Fibroblast of skin of right biceps (primary cell): Measurements from ENCODE around the gene HLA-C.
A peak's percentile ranks its signal among the peaks of the same experiment; 100 is the strongest.
"Not testable (repeated sequence)": the region's sequence is repeated elsewhere in the genome, so short reads cannot be mapped to it uniquely, and the experiment has no call there.

Source experiments
- DNase-seq: peaks from one replicate; pipeline ENCODE4 v3.0.0-alpha.2; 2013

Gene HLA-C

DNA sequence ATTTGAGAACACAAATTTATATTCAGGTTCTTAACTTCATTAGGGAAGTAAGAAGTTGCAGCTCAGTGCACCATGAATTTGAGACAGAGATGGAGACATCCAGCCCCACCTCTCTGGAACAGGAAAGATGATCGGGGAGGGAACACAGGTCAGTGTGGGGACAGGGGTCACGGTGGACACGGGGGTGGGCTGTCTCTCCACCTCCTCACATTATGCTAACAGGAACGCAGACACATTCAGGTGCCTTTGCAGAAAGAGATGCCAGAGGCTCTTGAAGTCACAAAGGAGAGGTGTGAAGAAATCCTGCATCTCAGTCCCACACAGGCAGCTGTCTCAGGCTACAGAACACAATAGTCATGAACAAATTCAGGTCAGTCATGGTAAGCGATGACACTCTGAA lies 3.1 kb downstream of the HLA-C start:
- DNase-seq = no peak

DNA sequence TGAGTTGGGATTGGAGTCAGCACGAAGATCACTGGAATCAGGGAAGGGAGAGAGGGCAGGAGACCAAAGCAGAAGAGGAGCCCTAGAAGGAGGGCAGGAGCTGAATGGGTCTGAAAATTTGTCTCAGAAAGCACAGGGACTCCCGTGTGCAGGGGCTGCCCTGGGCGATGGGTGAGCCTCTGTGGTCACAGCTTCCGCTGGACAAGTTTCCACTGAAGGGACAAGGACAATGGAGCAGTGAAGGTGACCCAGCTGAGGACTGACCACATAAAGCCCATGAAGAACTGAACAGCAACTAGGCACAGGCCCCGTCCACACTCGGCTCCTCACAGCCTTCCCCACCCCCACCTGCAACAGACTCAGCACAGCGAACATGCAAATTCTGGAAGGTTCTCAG lies 3.5 kb downstream of the HLA-C start:
- no peak for DNase-seq

DNA sequence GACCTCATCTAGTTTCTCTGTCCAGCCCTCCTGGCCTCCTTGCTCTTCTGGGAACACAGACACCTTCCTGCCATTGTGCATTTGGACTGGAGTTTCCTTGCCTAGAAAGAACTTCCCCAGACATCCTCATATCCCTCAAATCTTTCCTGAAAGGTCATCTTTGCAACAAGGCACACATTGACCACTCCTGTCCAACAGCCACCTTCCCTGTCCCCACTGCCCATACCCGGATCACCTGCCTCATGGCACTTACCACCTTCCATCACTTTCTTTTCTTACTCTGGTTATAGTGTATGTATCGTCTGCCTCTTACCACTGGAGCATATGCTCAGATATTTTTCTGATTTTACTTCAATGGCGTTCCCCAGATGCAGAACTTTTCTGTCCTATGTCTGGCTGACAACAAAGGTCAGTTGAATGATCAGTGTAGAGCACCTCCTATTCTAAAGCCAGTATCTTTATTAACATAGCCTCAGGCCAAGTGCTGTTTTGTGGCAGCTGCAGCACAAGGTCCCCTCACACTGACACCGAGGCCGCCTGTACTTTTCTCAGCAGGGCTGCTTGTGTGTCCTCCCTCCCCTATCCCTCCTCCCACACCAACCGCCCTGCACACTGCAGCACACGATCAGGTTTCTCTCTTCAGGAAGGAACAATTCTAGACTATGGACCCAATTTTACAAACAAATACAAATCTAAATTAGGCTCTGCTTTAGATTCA lies 4.1 kb downstream of the HLA-C start:
- no peak for DNase-seq

DNA sequence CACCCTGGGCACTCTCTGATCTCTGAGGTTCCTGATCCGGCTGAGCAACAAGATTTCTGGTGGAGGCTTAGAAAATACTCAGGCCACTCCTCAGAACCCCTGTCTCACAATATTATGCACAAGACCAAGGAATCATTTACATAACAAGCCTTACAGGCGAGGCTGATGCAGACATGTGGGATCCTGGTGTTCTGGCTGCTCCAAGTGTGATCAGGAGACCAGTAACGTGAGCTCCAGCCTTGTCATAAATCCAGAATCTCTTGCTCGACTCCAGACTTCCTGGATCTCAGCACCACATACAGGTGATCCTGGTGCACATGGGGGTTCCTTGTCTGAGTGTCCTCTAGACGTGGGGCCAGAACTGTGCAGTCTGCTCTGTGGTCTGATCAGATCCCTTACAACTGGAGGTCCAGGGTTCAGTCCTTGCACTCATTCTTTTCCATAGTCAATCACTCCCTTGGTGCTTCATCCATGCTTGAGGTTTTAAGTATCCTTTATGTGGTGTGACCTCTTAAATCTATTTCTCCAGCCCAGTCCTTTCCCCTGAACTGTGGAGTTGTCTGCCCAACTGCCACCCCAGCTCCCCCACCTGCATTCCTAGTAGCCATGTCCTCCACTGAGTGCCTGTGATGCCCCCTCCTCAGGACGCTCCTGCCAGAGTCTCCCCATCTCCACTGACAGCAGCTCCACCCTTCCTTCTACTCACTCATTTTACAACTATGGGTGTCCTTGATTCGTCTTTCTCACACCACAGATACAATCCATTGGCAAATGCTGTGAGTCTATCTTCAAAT lies 5.1 kb downstream of the HLA-C start:
- DNase-seq = no peak

DNA sequence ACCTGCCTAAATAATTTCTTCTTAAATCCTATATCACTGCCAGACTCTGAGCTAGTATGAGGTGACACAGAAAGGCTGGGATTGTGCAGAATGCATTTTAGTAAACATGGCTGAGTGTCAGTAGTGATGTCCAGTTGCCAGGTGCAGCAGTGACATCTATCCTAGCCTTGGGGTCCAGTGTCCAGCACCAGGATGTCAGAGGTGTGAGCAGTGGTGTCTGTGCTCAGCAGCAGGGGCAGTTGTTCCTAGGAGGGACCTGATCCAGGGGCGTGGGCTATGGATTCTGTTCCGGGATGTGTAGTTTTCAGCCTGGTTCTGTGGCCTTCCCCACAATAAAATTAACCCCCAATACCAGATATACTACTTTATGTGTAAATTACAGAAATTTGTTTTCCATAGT lies 6.0 kb downstream of the HLA-C start:
- no peak for DNase-seq

DNA sequence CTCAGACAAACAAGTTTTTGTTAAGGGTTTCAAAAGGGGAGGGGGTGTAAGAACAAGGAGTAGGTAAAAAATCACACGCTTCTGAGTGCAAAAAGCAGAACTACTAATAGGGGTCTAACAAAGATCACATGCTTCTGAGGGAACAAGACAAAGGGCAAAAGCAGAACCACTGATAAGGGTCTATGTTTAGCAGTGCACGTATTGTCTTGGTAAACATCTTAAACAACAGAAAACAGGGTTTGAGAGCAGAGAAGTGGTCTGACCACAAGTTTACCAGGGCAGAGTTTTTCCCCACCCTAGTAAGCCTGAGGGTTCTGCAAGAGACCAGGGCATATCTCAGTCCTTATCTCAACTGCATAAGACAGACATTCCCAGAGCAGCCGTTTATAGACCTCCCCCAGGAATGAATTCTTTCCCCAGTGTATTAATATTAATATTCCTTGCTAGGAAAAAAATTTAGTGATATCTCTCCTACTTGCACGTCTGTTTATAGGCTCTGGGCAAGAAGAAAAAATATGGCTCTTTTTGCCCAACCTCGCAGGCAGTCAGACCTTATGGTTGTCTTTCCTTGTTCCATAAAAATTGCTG lies 8.5 kb downstream of the HLA-C start:
- not testable (repeated sequence) for DNase-seq

DNA sequence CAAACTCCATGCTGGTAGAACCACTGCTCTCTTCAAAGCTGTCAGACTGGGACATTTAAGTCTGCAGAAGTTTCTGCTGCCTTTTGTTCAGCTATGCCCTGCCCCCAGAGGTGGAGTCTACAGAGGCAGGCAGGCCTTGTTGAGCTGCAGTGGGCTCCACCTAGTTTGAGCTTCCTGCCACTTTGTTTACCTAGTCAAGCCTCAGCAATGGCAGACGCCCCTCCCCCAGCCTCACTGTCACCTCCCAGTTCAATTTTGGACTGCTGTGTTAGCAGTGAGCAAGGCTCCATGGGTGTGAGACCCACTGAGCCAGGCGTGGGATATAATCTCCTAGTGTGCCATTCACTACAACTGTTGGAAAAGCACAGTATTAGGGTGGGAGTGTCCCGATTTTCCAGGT lies 11.9 kb downstream of the HLA-C start:
- not testable (repeated sequence) for DNase-seq

DNA sequence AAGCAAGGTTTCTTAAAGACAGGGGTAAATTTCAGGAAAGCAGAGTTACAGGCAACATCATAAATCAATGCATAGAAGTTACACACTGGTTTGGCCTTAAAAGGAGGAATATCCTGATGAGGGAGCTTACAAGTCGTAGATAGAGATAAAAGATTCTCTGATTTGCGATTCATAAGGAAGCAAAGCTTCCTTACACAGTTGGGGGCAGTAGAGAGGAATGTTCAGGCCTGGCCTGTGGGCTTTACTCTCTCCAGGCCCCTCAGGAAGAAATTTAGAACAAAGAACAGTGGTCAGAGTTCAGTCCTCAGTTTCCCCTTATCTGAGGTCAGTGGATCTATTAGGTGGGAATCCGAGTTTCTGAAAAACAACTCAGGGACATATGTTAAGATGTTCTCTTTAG lies 19.3 kb downstream of the HLA-C start:
- DNase-seq = no peak

DNA sequence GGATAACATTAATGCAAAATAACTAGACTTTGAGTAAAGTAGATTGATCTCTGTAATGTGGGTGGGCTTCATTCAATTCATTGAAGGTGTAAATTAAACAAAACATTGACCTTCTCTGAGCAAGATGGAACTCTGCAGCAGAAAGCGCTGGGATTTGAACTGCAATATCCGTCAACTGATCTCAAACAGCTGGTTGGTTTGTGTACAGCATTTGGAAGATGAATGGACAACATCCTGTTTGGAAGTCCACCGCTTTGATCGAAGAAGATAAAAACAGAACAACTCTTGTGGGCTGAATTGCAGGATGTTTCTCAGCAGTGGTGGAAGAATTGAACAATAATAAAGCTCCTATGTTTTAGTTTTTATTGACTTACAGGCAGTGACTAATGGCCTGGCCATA lies 20.6 kb downstream of the HLA-C start:
- DNase-seq = no peak

DNA sequence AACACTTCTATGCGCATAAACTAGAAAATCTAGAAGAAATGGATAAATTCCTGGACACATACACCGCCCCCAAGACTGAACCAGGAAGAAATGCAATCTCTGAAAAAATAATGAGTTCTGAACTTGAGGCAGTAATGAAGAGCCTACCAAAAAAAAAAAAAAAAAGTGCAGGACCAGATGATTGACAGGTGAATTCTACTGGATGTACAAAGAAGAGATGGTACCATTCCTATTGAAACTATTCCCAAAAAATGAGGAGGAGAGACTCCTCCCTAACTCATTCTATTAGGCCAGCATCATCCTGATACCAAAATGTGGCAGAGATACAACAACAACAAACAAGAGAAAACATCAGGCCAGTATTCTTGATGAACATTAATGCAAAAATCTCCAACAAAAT lies 22.7 kb downstream of the HLA-C start:
- no peak for DNase-seq

DNA sequence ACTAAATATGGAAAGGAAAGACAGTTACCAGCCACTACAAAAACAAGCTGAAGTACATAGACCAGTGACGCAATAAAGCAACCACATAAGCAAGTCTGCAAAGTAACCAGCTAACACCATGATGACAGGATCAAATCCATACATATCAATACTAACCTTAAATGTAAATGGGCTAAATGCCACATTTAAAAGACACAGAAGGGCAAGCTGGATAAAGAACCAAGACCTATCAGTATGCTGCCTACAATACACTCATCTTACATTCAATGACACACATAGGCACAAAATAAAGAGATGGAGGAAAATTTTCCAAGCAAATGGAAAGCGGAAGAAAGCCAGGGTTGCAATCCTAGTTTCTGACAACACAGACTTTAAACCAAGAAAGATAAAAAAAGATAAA lies 24.1 kb downstream of the HLA-C start:
- DNase-seq = no peak

DNA sequence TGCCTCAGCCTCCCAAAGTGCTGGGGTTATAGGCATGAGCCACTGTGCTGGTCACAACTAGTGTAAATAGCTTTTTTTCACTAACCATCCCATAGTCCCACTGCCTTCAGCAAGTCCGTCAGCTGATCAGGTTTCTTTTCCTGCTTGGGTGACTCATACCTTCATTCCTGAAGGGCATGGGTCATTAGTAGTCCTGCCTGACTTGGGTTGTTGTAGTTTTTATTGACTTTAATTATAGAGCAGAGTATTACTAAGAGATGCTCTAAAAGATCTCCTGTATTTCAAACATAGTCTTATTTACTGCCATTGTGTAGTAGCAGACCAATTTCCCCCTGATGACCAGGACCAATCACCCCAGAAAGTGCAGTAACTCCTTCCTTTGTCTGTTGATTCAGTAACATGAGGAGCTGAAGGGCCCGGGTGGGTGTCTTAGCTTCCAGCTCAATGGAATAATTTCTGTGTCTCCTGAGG lies 25.8 kb downstream of the HLA-C start:
- DNase-seq = peak; percentile 62

DNA sequence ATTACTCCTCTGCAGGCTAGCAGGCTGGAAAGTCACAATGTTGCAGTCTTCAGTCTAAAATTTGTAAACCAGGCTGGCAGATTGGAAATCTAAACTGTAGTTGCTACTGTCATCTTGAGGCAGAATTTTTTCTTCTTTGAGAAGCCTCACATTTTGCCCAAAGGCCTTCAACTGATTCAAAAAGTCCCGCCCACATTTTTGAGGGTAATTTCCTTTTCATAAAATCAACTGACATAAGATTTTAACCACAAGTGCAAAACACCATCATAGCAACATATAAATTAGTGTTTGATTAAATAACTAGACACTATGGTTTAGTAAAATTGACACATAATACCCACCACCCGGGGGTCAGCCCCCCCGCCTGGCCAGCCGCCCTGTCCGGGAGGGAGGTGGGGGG lies 28.4 kb downstream of the HLA-C start:
- no peak for DNase-seq

DNA sequence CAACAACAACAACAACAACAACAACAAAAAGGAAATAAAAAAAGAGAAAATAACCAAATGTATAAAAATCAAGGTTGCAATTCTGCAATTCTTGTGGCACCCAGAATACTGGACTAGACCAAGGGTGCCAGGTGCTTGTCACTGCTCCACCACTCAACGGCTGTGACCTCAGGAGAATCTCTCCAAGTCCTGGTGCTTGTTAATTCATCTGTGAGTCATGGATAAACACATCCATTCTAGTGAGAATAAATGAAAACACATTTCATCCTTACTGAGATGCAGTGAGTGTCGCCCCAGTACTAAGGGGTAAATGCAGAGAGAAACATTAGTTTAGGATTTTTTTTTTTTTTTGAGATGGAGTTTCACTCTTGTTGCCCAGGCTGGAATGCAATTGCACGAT lies 32.0 kb downstream of the HLA-C start:
- DNase-seq = no peak

DNA sequence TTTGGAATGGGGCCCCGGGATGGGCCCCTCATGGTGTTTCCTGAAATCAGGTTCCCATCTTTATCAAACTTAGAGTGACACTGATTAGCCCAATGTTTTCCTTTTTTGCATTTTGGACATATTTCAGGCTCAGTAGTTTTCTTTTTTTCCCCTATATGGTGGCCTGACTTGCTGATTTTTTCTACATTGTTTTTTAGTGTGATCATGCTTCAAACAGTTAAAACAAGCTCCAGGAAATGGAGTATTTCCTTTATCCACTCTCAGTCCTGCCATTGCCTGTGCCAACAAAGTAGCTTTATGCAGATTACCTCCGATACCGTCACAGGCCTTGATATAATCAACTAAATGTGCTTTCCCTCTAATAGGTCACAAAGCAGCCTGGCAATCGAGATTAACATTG lies 37.8 kb downstream of the HLA-C start:
- DNase-seq = not testable (repeated sequence)

DNA sequence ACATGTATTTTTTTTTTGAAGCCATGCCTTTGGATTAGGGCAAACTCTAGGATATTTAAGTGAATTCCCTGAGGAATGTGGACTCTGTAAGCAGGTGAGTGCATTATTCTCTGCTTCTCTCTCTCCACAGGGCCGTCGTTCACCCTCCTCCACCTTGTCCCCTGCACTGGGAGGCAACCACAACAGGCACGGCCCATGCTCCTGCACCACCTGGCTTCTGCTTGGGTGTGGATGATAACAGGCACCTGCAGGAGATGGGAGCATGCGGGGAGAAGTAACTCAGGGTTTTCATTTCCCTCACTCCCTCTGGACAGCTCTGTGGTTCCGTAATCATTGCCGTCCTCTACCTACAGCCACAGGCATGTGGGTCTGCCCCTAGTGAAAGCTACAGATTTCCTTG lies 43.4 kb downstream of the HLA-C start:
- DNase-seq = no peak

DNA sequence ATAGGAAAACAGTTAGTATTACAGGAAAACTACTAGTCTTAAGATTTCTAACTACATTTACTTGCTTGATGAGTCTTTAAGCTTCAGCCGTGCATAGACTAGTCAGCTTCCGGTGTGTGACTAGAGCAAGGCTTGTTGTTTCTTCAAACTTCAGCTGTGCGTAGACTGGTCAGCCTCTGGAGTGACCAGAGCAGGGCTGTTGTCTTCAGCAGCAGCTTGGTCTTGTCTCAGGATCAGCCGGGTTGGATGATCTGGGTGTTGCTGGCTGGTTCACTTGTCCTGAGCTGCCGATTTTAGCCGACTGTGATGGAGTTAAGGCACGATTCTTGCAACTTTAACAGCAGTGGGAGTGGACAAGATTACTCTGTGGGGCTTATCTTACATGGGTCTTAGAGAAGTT lies 44.7 kb downstream of the HLA-C start:
- DNase-seq = no peak

DNA sequence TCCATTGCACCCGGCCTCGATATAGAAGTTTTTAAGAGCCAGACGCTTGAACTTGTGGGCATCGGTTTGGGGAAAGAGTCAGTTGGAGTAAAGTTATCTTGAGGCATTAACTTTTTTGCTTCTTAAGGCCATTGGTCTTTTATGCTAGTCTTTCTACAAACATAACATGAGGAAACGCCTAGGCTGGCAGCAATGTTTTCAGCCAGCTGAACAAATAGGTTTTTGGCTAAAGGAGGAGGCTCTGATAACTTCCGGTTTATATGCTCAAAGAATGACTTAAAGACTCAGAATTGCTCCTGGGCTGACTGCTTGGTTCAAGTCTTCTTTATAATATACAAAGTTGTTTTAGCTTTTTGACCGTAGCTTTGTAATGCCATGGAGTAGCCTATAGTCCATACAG lies 46.2 kb downstream of the HLA-C start:
- DNase-seq = no peak

DNA sequence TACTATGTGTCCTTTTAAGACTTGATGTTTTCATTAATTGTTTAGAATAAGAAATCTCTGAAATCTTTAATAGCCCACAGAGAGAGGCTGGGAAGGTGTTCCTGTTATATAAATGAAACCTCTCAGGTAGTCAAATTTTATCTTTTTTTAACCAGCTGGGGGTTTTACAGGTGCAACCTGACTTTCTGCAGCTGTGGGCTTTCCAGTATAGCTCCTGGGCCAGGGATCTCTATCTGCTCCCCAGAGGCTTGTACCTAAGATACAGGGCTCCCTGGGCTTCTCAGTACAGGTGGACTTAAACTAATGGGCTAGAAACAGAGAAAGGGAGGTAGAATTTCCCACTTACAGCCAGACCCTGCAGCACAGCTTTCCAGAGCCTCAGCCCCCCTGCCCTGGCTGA lies 49.4 kb downstream of the HLA-C start:
- no peak for DNase-seq
